ENCODE measurements around the gene KIF18B. TPM values are rescaled to one million over a fixed set of nuclear protein-coding genes. Genes with fewer than 3 reads are reported as not detected.
A peak's percentile ranks its signal among the peaks of the same experiment; 100 is the strongest.

The KIF18B gene
- total RNA-seq, 1 donor from 2014 or later = 3.9 TPM

GRCh38 chr17:44914698-44915271, 32.8 kb downstream of the KIF18B start:
- peaks cover 39% of the 10 kb centered on the region for H3K4me1 Mint-ChIP-seq (ENCODE audit: low read depth)
- H3K4me3 Mint-ChIP-seq (ENCODE audit: unreplicated experiment) = no peak overlapping the region
- H3K27me3 Mint-ChIP-seq (ENCODE audit: low read depth) = no peaks in the 10 kb centered on the region
- H3K36me3 Mint-ChIP-seq (ENCODE audit: low read depth) = no peaks in the 10 kb centered on the region
- no peak overlapping the region for H3K27ac Mint-ChIP-seq (ENCODE audit: unreplicated experiment)
- no peak for TF ChIP-seq CTCF (IDR thresholded peaks at IDR 0.05)
- H3K9me3 Mint-ChIP-seq (ENCODE audit: low read depth) = no peaks in the 10 kb centered on the region
- peak; percentile 65 for DNase-seq (ENCODE audit: low spot score)

GRCh38 chr17:44914148-44914547, 33.4 kb downstream of the KIF18B start:
- H3K9me3 Mint-ChIP-seq (ENCODE audit: low read depth) = no peaks in the 10 kb centered on the region
- TF ChIP-seq CTCF (IDR thresholded peaks at IDR 0.05) = no peak
- no peak overlapping the region for H3K4me3 Mint-ChIP-seq (ENCODE audit: unreplicated experiment)
- H3K4me1 Mint-ChIP-seq (ENCODE audit: low read depth) = peaks cover 45% of the 10 kb centered on the region
- peak; percentile 33 for DNase-seq (ENCODE audit: low spot score)
- no peaks in the 10 kb centered on the region for H3K36me3 Mint-ChIP-seq (ENCODE audit: low read depth)
- no peak overlapping the region for H3K27ac Mint-ChIP-seq (ENCODE audit: unreplicated experiment)
- H3K27me3 Mint-ChIP-seq (ENCODE audit: low read depth) = no peaks in the 10 kb centered on the region

GRCh38 chr17:44913676-44914075, 33.9 kb downstream of the KIF18B start:
- Mint-ChIP-seq H3K27ac (ENCODE audit: unreplicated experiment) (no peak overlapping the region), H3K4me1 (ENCODE audit: low read depth) (peaks cover 49% of the 10 kb centered on the region), H3K9me3 (ENCODE audit: low read depth) (no peaks in the 10 kb centered on the region), H3K4me3 (ENCODE audit: unreplicated experiment) (no peak overlapping the region), H3K27me3 (ENCODE audit: low read depth) (no peaks in the 10 kb centered on the region), H3K36me3 (ENCODE audit: low read depth) (no peaks in the 10 kb centered on the region)
- no peak for TF ChIP-seq CTCF (IDR thresholded peaks at IDR 0.05)
- peak; percentile 54 for DNase-seq (ENCODE audit: low spot score)

- Mint-ChIP-seq H3K9me3 (ENCODE audit: low read depth) (no peaks in the 10 kb centered on the region), H3K36me3 (ENCODE audit: low read depth) (no peaks in the 10 kb centered on the region), H3K4me1 (ENCODE audit: low read depth) (peaks cover 49% of the 10 kb centered on the region), H3K27ac (ENCODE audit: unreplicated experiment) (no peak overlapping the region), H3K27me3 (ENCODE audit: low read depth) (no peaks in the 10 kb centered on the region), H3K4me3 (ENCODE audit: unreplicated experiment) (no peak overlapping the region)
- DNase-seq (ENCODE audit: low spot score) = peak; percentile 81
- no peak for TF ChIP-seq CTCF (IDR thresholded peaks at IDR 0.05)
Measured at GRCh38 chr17:44912763-44913544, 34.6 kb downstream of the KIF18B start.

GRCh38 chr17:44911133-44912001, 36.2 kb downstream of the KIF18B start:
- DNase-seq (ENCODE audit: low spot score) = peak; percentile 94
- Mint-ChIP-seq H3K4me3 (ENCODE audit: unreplicated experiment) (no peak overlapping the region), H3K36me3 (ENCODE audit: low read depth) (no peaks in the 10 kb centered on the region), H3K27me3 (ENCODE audit: low read depth) (no peaks in the 10 kb centered on the region), H3K27ac (ENCODE audit: unreplicated experiment) (peak overlapping the region; percentile 25), H3K4me1 (ENCODE audit: low read depth) (peaks cover 37% of the 10 kb centered on the region), H3K9me3 (ENCODE audit: low read depth) (no peaks in the 10 kb centered on the region)
- peak; percentile 70 for TF ChIP-seq CTCF (IDR thresholded peaks at IDR 0.05)

All from chondrocyte (in vitro differentiated cells).